Trophoblast cell (in vitro differentiated cells and primary cell): ENCODE data around the gene FOSL2.
A peak's percentile ranks its signal among the peaks of the same experiment; 100 is the strongest.

ENCODE experiments used
- DNase-seq, 2 donors: peaks; one replicate each; pipeline ENCODE4 v3.0.0-alpha.2; 2016
- H2AFZ ChIP-seq: 2 replicates; pipeline ENCODE4 v1.6.1; 2013; ENCODE audit warnings: low read length, moderate library complexity, mild to moderate bottlenecking; ENCODE audit not compliant: insufficient read depth, poor library complexity
- H2AK5ac ChIP-seq: 2 replicates; pipeline ENCODE4 v1.6.1; 2013; ENCODE audit warnings: mild to moderate bottlenecking, low read length
- H2BK120ac ChIP-seq: 2 replicates; pipeline ENCODE4 v1.6.1; 2013; ENCODE audit warnings: low read length, mild to moderate bottlenecking, moderate library complexity; ENCODE audit not compliant: insufficient read depth, poor library complexity
- H2BK12ac ChIP-seq: 2 replicates; pipeline ENCODE4 v1.6.1; 2013; ENCODE audit warnings: mild to moderate bottlenecking, low read length, moderate library complexity
- H2BK5ac ChIP-seq: 2 replicates; pipeline ENCODE4 v1.6.1; 2013; ENCODE audit warnings: low read length, low read depth, moderate library complexity, mild to moderate bottlenecking; ENCODE audit not compliant: poor library complexity
- H3K14ac ChIP-seq: 2 replicates; pipeline ENCODE4 v1.6.1; 2013; ENCODE audit warnings: mild to moderate bottlenecking, low read length
- H3K18ac ChIP-seq: 2 replicates; pipeline ENCODE4 v1.6.1; 2013; ENCODE audit warnings: mild to moderate bottlenecking, low read length
- H3K23ac ChIP-seq: 2 replicates; pipeline ENCODE4 v1.6.1; 2013; ENCODE audit warnings: low read length
- H3K27ac ChIP-seq: 2 replicates; pipeline ENCODE4 v1.5.1; 2013; ENCODE audit warnings: low read depth, mild to moderate bottlenecking, inconsistent platforms, low read length, moderate library complexity
- H3K27me3 ChIP-seq: 2 replicates; pipeline ENCODE4 v1.6.1; 2013; ENCODE audit warnings: inconsistent platforms, mild to moderate bottlenecking, low read length, moderate library complexity; ENCODE audit not compliant: insufficient read depth
- H3K36me3 ChIP-seq, 2 experiments: 1 replicate in 1 of 2; 2 replicates in 1 of 2; pipeline ENCODE4 v1.6.1; 2013; ENCODE audit warnings: low read length in 2 of 2, mild to moderate bottlenecking in 2 of 2, moderate library complexity in 1 of 2; ENCODE audit not compliant: insufficient read depth in 2 of 2, control insufficient read depth in 1 of 2
- H3K4ac ChIP-seq: 2 replicates; pipeline ENCODE4 v1.6.1; 2013; ENCODE audit warnings: low read depth, mild to moderate bottlenecking, low read length, moderate library complexity
- H3K4me1 ChIP-seq, 2 experiments: 1 replicate in 1 of 2; 2 replicates in 1 of 2; pipeline ENCODE4 v1.6.1; 2013; ENCODE audit warnings: low read length in 2 of 2, mild to moderate bottlenecking in 2 of 2, moderate library complexity in 1 of 2; ENCODE audit not compliant: insufficient read depth in 2 of 2, control insufficient read depth in 1 of 2
- H3K4me2 ChIP-seq: 2 replicates; pipeline ENCODE4 v1.6.1; 2013; ENCODE audit warnings: inconsistent platforms, mild to moderate bottlenecking, low read length, moderate library complexity
- H3K4me3 ChIP-seq: 2 replicates; pipeline ENCODE4 v1.5.1; 2013; ENCODE audit warnings: mild to moderate bottlenecking, low read depth, low read length, inconsistent platforms
- H3K79me1 ChIP-seq: one replicate; pipeline ENCODE4 v1.6.1; 2013; ENCODE audit warnings: low read length
- H3K79me2 ChIP-seq: 2 replicates; pipeline ENCODE4 v1.6.1; 2013; ENCODE audit warnings: low read length, mild to moderate bottlenecking; ENCODE audit not compliant: control insufficient read depth, insufficient read depth, poor library complexity
- H3K9ac ChIP-seq: 2 replicates; pipeline ENCODE4 v1.6.1; 2013; ENCODE audit warnings: mild to moderate bottlenecking, low read length
- H3K9me3 ChIP-seq: 2 replicates; pipeline ENCODE4 v1.6.1; 2013; ENCODE audit warnings: low read depth, mild to moderate bottlenecking, control low read depth, inconsistent platforms, low read length; ENCODE audit not compliant: insufficient read depth
- H4K12ac ChIP-seq: 2 replicates; pipeline ENCODE4 v1.6.1; 2013; ENCODE audit warnings: low read depth, mild to moderate bottlenecking, low read length, moderate library complexity
- H4K8ac ChIP-seq: 2 replicates; pipeline ENCODE4 v1.6.1; 2013; ENCODE audit warnings: low read depth, mild to moderate bottlenecking, low read length, moderate library complexity
- H4K91ac ChIP-seq: one replicate; pipeline ENCODE4 v1.6.1; 2013; ENCODE audit warnings: low read depth, mild to moderate bottlenecking, low read length, moderate library complexity
- WGBS: extraction: QIAGEN DNeasy Blood & Tissue Kit; methylation state at CpG from one replicate; pipeline ENCODE4 v1.1.7; 2013; ENCODE audit warnings: missing lambda C conversion rate; ENCODE audit not compliant: insufficient read length, insufficient coverage; ENCODE audit errors: extremely low coverage; 5-methylcytosine and 5-hydroxymethylcytosine counted together

FOSL2 gene

GRCh38 chr2:28367667-28368356, 24.8 kb upstream of the FOSL2 start:
- no peak overlapping the region for H2BK120ac ChIP-seq
- peaks cover 8% of the 10 kb centered on the region for H3K79me1 ChIP-seq
- no peak overlapping the region for H3K18ac ChIP-seq

GRCh38 chr2:28368357-28368798, 24.3 kb upstream of the FOSL2 start:
- no peak overlapping the region for H3K23ac ChIP-seq
- DNase-seq = no peak
- no peaks in the 10 kb centered on the region for H3K36me3 ChIP-seq
- H3K4me1 ChIP-seq = peaks cover 15 to 26% of the 10 kb centered on the region in 2 experiments
- H2BK120ac ChIP-seq = no peak overlapping the region
- no peak overlapping the region for H3K4me3 ChIP-seq
- H3K14ac ChIP-seq = no peak overlapping the region
- H3K27ac ChIP-seq = no peak overlapping the region
- no peak overlapping the region for H2AFZ ChIP-seq
- H2BK12ac ChIP-seq = no peak overlapping the region
- H4K91ac ChIP-seq = no peak overlapping the region
- H2BK5ac ChIP-seq = no peak overlapping the region
- no peaks in the 10 kb centered on the region for H3K27me3 ChIP-seq
- peaks cover 2% of the 10 kb centered on the region for H3K79me2 ChIP-seq
- H4K8ac ChIP-seq = no peak overlapping the region
- no peaks in the 10 kb centered on the region for H3K9me3 ChIP-seq
- no peak overlapping the region for H3K9ac ChIP-seq
- H3K4me2 ChIP-seq = no peak overlapping the region
- no peak overlapping the region for H3K18ac ChIP-seq
- no peak overlapping the region for H3K4ac ChIP-seq
- no peak overlapping the region for H4K12ac ChIP-seq
- WGBS = no CpG with 5 or more reads among the region's 9 CpGs
- H2AK5ac ChIP-seq = peak overlapping the region; percentile 44
- peaks cover 5% of the 10 kb centered on the region for H3K79me1 ChIP-seq

More at GRCh38 chr2:28367667-28368356, 24.8 kb upstream of the FOSL2 start:
- no peak overlapping the region for H2BK5ac ChIP-seq
- DNase-seq = no peak
- no peak overlapping the region for H3K4me2 ChIP-seq
- H3K9ac ChIP-seq = no peak overlapping the region
- H2AFZ ChIP-seq = no peak overlapping the region
- no peak overlapping the region for H3K4me3 ChIP-seq
- H3K36me3 ChIP-seq = no peaks in the 10 kb centered on the region
- H3K14ac ChIP-seq = no peak overlapping the region
- H2AK5ac ChIP-seq = peak overlapping the region; percentile 8
- no peak overlapping the region for H4K12ac ChIP-seq
- no peak overlapping the region for H4K91ac ChIP-seq
- H3K23ac ChIP-seq = no peak overlapping the region
- no peaks in the 10 kb centered on the region for H3K27me3 ChIP-seq
- no CpG with 5 or more reads among the region's 19 CpGs for WGBS
- no peak overlapping the region for H3K27ac ChIP-seq
- H3K9me3 ChIP-seq = no peaks in the 10 kb centered on the region
- no peak overlapping the region for H4K8ac ChIP-seq
- H3K79me2 ChIP-seq = peaks cover 2% of the 10 kb centered on the region
- H3K4ac ChIP-seq = no peak overlapping the region
- H3K4me1 ChIP-seq = peaks cover 20 to 31% of the 10 kb centered on the region in 2 experiments
- H2BK12ac ChIP-seq = peak overlapping the region; percentile 9

GRCh38 chr2:28369358-28369757, 23.3 kb upstream of the FOSL2 start:
- Histone ChIP-seq H2BK5ac (no peak overlapping the region), H4K12ac (no peak overlapping the region), H3K9ac (no peak overlapping the region), H2BK12ac (no peak overlapping the region), H3K79me2 (no peaks in the 10 kb centered on the region), H2BK120ac (no peak overlapping the region), H3K4me3 (no peak overlapping the region), H4K8ac (no peak overlapping the region), H3K4ac (no peak overlapping the region), H3K27ac (no peak overlapping the region), H3K23ac (no peak overlapping the region), H3K4me1 (peaks cover 11 to 19% of the 10 kb centered on the region in 2 experiments), H2AFZ (no peak overlapping the region), H3K36me3 (no peaks in the 10 kb centered on the region), H3K79me1 (no peaks in the 10 kb centered on the region), H3K14ac (no peak overlapping the region), H4K91ac (no peak overlapping the region), H3K9me3 (no peaks in the 10 kb centered on the region), H3K27me3 (no peaks in the 10 kb centered on the region), H3K18ac (no peak overlapping the region), H2AK5ac (no peak overlapping the region), H3K4me2 (no peak overlapping the region)
- WGBS = no CpG with 5 or more reads among the region's 5 CpGs
- DNase-seq = no peak

DNA sequence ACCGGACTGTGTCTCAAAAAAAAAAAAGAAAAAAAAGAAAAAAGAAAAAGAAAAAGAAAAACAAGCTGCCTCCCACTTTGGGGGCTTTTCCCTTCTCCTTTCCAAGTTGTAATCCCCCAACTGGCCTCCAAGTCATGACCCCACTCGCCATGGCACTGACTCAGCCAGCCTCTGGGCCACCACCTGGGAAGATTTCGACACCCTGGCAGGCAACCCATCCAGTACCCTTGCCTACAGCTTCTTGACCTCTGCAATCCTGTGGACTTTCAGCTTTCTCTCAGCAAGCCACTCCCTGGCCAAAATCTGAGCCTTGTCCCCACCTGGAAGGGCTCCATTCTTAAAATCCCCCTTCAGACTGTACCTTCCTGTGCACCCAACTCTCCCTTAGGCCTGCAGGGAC, 22.3 kb upstream of the FOSL2 start:
- Histone ChIP-seq H3K14ac (no peak overlapping the region), H3K4ac (no peak overlapping the region), H4K8ac (no peak overlapping the region), H4K91ac (no peak overlapping the region), H2AFZ (no peak overlapping the region), H3K79me2 (no peaks in the 10 kb centered on the region), H2BK120ac (no peak overlapping the region), H3K4me2 (no peak overlapping the region), H2AK5ac (no peak overlapping the region), H3K79me1 (no peaks in the 10 kb centered on the region), H3K27ac (no peak overlapping the region), H3K23ac (no peak overlapping the region), H3K18ac (no peak overlapping the region), H3K27me3 (no peaks in the 10 kb centered on the region), H2BK5ac (no peak overlapping the region), H3K9ac (no peak overlapping the region), H3K4me1 (peaks cover 11 to 16% of the 10 kb centered on the region in 2 experiments), H3K36me3 (no peaks in the 10 kb centered on the region), H3K9me3 (no peaks in the 10 kb centered on the region), H2BK12ac (no peak overlapping the region), H3K4me3 (no peak overlapping the region), H4K12ac (no peak overlapping the region)
- DNase-seq = no peak
- WGBS = no CpG with 5 or more reads among the region's 3 CpGs
